OCI-LY7 (cell line): Measurements from ENCODE around the gene ROR2. TPM values are rescaled to one million over a fixed set of nuclear protein-coding genes. Genes with fewer than 3 reads are reported as not detected.

Experiments used
- BruUV-seq: library from RNA; stranded (reverse); fragments of 400-500 nt; replicated peaks from 2 replicates; lab custom pipeline; 2021; lab: Mats Ljungman, UMichigan
- CTCF ChIA-PET: fragments of 300-600 bp; sonication (Branson Sonifier 250); formaldehyde crosslinking; loops from one replicate; lab custom pipeline; 2022; ENCODE audit warnings: antibody characterized with exemption; ENCODE audit not compliant: unreplicated experiment; lab: Charles Lee
- POLR2A ChIA-PET: fragments of 300-600 bp; sonication (Branson Sonifier 250); formaldehyde crosslinking; loops from one replicate; lab custom pipeline; 2022; ENCODE audit warnings: antibody characterized with exemption; lab: Charles Lee
- DNase-seq: peaks from one replicate; pipeline ENCODE4 v3.0.0-alpha.2; 2015; ENCODE audit warnings: low spot score
- H2AFZ ChIP-seq: fragments of 200-600 bp; sonication (generic), shearing (Covaris generic); 2 replicates; pipeline ENCODE4 v1.6.1; 2014; ENCODE audit warnings: mild to moderate bottlenecking, antibody characterized with exemption, low read length, moderate library complexity
- H3K27ac ChIP-seq: fragments of 200-600 bp; sonication (generic); 2 replicates; pipeline ENCODE4 v1.5.1; 2014; ENCODE audit warnings: mixed run types, low read depth, mild to moderate bottlenecking, moderate library complexity, low read length, inconsistent platforms; ENCODE audit not compliant: poor library complexity, severe bottlenecking
- H3K36me3 ChIP-seq: fragments of 200-600 bp; sonication (generic); 2 replicates; pipeline ENCODE4 v1.6.1; 2014; ENCODE audit warnings: mild to moderate bottlenecking, antibody characterized with exemption, low read length, moderate library complexity, mixed read lengths; ENCODE audit not compliant: insufficient read depth
- H3K4me1 ChIP-seq: fragments of 200-600 bp; sonication (generic); 2 replicates; pipeline ENCODE4 v1.5.1; 2014; ENCODE audit warnings: mild to moderate bottlenecking, low read length; ENCODE audit not compliant: insufficient read depth, poor library complexity, severe bottlenecking
- H3K4me2 ChIP-seq: fragments of 200-600 bp; sonication (generic); 2 replicates; pipeline ENCODE4 v1.6.1; 2014; ENCODE audit warnings: mild to moderate bottlenecking, low read length
- H3K4me3 ChIP-seq: fragments of 200-600 bp; sonication (generic); 2 replicates; pipeline ENCODE4 v1.5.1; 2014; ENCODE audit warnings: mild to moderate bottlenecking, low read depth, low read length; ENCODE audit not compliant: poor library complexity, severe bottlenecking
- H3K79me2 ChIP-seq: fragments of 200-600 bp; sonication (generic); 2 replicates; pipeline ENCODE4 v1.6.1; 2016; ENCODE audit warnings: low read depth, mild to moderate bottlenecking, low read length, moderate library complexity, mixed read lengths; ENCODE audit not compliant: insufficient read depth
- H3K9me2 ChIP-seq: fragments of 200-600 bp; sonication (generic); 2 replicates; pipeline ENCODE4 v1.6.1; 2016; ENCODE audit warnings: mild to moderate bottlenecking, low read length, mixed read lengths; ENCODE audit not compliant: insufficient read depth
- H3K9me3 ChIP-seq: fragments of 200-600 bp; sonication (generic); 2 replicates; pipeline ENCODE4 v1.6.1; 2014; ENCODE audit warnings: mild to moderate bottlenecking, mixed run types, low read length, mixed read lengths
- H4K20me1 ChIP-seq: fragments of 200-600 bp; sonication (generic); 2 replicates; pipeline ENCODE4 v1.6.1; 2014; ENCODE audit warnings: mild to moderate bottlenecking, antibody characterized with exemption, low read length, moderate library complexity, mixed read lengths; ENCODE audit not compliant: insufficient read depth
- EZH2phosphoT487 ChIP-seq: fragments of 200-600 bp; sonication (generic); IDR thresholded peaks from 2 replicates; pipeline ENCODE4 v1.6.1; 2018; ENCODE audit warnings: low read depth, borderline replicate concordance, mild to moderate bottlenecking, mixed run types, antibody characterized with exemption, low read length, moderate library complexity, mixed read lengths
- intact Hi-C: fragments of 100-400 bp; cut with micrococcal nuclease; formaldehyde crosslinking; loops from one replicate; pipeline ENCODE4 v1.10.0; 2022; ENCODE audit not compliant: unreplicated experiment
- total RNA-seq, 2 experiments: library from RNA; depleted of rRNA in 1 of 2; stranded (reverse); fragments of >200 nt in 1 of 2; shearing (Covaris generic) in 1 of 2; gene quantifications; 2 replicates each; pipeline ENCODE4 v1.2.3, GENCODE V29; 2014 to 2022
- TF ChIP-seq, protein P1 (sequence below): fragments of 200-600 bp; sonication (generic); conservative IDR thresholded peaks from 2 replicates; pipeline ENCODE4 v1.5.1; 2014; ENCODE audit warnings: mild to moderate bottlenecking, antibody characterized with exemption, low read length, moderate library complexity, mixed read lengths

The ROR2 gene
- total RNA-seq, 2 experiments from 2014 or later, result 0.10 to 0.19 TPM

GRCh38 chr9:91933556-91934352 is 16.3 kb downstream of the ROR2 start:
- Histone ChIP-seq H3K9me2 (no peaks in the 10 kb centered on the region), H3K9me3 (peaks cover 22% of the 10 kb centered on the region; the same call in 1 of the 2 replicates), H3K36me3 (no peaks in the 10 kb centered on the region), H4K20me1 (no peaks in the 10 kb centered on the region), H3K4me2 (peak overlapping the region; percentile 23; the same call in 1 of the 2 replicates), H3K27ac (no peak overlapping the region), H3K4me3 (no peak overlapping the region), H2AFZ (0 out of 2 replicates have a peak overlapping the region, but pooled peaks have one; percentile 50), H3K4me1 (no peaks in the 10 kb centered on the region), H3K79me2 (no peaks in the 10 kb centered on the region)
- intact Hi-C loops, result no loop called here
- no peak for DNase-seq
- TF ChIP-seq, protein P1, sequence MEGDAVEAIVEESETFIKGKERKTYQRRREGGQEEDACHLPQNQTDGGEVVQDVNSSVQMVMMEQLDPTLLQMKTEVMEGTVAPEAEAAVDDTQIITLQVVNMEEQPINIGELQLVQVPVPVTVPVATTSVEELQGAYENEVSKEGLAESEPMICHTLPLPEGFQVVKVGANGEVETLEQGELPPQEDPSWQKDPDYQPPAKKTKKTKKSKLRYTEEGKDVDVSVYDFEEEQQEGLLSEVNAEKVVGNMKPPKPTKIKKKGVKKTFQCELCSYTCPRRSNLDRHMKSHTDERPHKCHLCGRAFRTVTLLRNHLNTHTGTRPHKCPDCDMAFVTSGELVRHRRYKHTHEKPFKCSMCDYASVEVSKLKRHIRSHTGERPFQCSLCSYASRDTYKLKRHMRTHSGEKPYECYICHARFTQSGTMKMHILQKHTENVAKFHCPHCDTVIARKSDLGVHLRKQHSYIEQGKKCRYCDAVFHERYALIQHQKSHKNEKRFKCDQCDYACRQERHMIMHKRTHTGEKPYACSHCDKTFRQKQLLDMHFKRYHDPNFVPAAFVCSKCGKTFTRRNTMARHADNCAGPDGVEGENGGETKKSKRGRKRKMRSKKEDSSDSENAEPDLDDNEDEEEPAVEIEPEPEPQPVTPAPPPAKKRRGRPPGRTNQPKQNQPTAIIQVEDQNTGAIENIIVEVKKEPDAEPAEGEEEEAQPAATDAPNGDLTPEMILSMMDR, result no peak
- no peak for TF ChIP-seq EZH2phosphoT487
- ChIA-PET CTCF (no interaction called here), POLR2A (interaction anchor here (0.9 to 1.5 kb wide), 2 partner anchors 12 to 54 kb away, joined by 3 read pairs; no protein-coding TSS in a partner anchor)
- BruUV-seq, result no TSS peak

GRCh38 chr9:91930475-91930874 is 19.6 kb downstream of the ROR2 start:
- Histone ChIP-seq H3K9me2 (no peaks in the 10 kb centered on the region), H2AFZ (no peak overlapping the region), H3K9me3 (peaks cover 22% of the 10 kb centered on the region; the same call in 1 of the 2 replicates), H3K79me2 (no peaks in the 10 kb centered on the region), H3K4me3 (no peak overlapping the region), H3K36me3 (no peaks in the 10 kb centered on the region), H3K4me2 (no peak overlapping the region), H3K4me1 (no peaks in the 10 kb centered on the region), H3K27ac (no peak overlapping the region), H4K20me1 (no peaks in the 10 kb centered on the region)
- DNase-seq, result peak; percentile 15
- POLR2A ChIA-PET, result interaction anchor here (0.5 kb wide), 1 partner anchor 1351 kb away, joined by 5 read pairs; no protein-coding TSS in a partner anchor
- CTCF ChIA-PET, result no interaction called here
- intact Hi-C loops, result no loop called here
- TF ChIP-seq, protein P1, result no peak
- TF ChIP-seq EZH2phosphoT487, result no peak
- no TSS peak for BruUV-seq

DNA sequence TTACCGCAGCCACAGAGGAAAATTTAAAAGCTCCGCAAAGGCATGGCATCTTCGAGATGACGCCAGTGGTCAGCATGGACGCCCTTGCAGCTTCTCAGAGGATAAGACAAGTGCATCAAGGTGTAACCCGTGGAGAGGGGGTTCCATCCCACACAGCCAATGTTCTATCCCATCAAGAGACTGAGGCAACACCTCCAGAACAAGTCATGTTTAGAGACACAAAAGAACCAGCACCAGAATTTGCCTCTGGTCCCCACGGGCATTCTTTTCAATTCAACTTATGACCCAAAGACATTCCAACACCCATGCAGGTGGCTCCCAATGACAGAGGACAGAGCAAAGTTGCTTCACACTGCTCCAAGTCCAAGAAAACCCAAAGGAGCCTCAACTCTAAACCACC is 20.7 kb downstream of the ROR2 start:
- POLR2A ChIA-PET, result no interaction called here

More for the DNA sequence above, 20.7 kb downstream of the ROR2 start:
- intact Hi-C loops, result no loop called here
- Histone ChIP-seq H3K4me2 (no peak overlapping the region), H3K9me3 (peaks cover 22% of the 10 kb centered on the region; the same call in 1 of the 2 replicates), H3K36me3 (no peaks in the 10 kb centered on the region), H3K9me2 (no peaks in the 10 kb centered on the region), H3K27ac (no peak overlapping the region), H4K20me1 (no peaks in the 10 kb centered on the region), H3K4me3 (no peak overlapping the region), H3K79me2 (no peaks in the 10 kb centered on the region), H3K4me1 (no peaks in the 10 kb centered on the region), H2AFZ (no peak overlapping the region)
- no TSS peak for BruUV-seq
- no peak for DNase-seq
- TF ChIP-seq, protein P1, result no peak
- TF ChIP-seq EZH2phosphoT487, result no peak
- CTCF ChIA-PET, result no interaction called here
